Muscle of leg (tissue), 11 donors: Measurements from ENCODE around the gene NFATC2. TPM values are rescaled to one million over a fixed set of nuclear protein-coding genes. Genes with fewer than 3 reads are reported as not detected.

Source experiments
- DNase-seq: peaks from one replicate; pipeline ENCODE4 v3.0.0; 2013
- H3K27ac ChIP-seq: one replicate; pipeline ENCODE4 v1.5.1; 2013; ENCODE audit warnings: mild to moderate bottlenecking, low read length, control low read depth
- H3K27me3 ChIP-seq: one replicate; pipeline ENCODE4 v1.6.1; 2013; ENCODE audit warnings: low read length; ENCODE audit not compliant: control insufficient read depth, insufficient read depth
- H3K36me3 ChIP-seq: one replicate; pipeline ENCODE4 v1.6.1; 2013; ENCODE audit warnings: low read length; ENCODE audit not compliant: control insufficient read depth, insufficient read depth
- H3K4me1 ChIP-seq: one replicate; pipeline ENCODE4 v1.6.1; 2013; ENCODE audit warnings: low read length; ENCODE audit not compliant: control insufficient read depth, insufficient read depth
- H3K4me3 ChIP-seq: one replicate; pipeline ENCODE4 v1.5.1; 2013; ENCODE audit warnings: low read length, control low read depth
- H3K9me3 ChIP-seq: replicated peaks from 2 replicates; pipeline ENCODE4 v1.6.1; 2013; ENCODE audit warnings: low read depth, low read length; ENCODE audit not compliant: control insufficient read depth
- WGBS: methylation state at CpG from one replicate; pipeline ENCODE4 v1.1.5; 2013; ENCODE audit warnings: missing lambda C conversion rate; ENCODE audit not compliant: insufficient coverage; 5-methylcytosine and 5-hydroxymethylcytosine counted together
- polyA plus RNA-seq, 8 donors: library from polyadenylated mRNA; unstranded; fragments of 120-200 nt; gene quantifications; one replicate each; pipeline versions ENCODE4 v1.2.1 to v1.2.3, GENCODE V29; 2013; ENCODE audit warnings: inconsistent platforms in 1 of 8, low replicate concordance in 1 of 8; ENCODE audit not compliant: insufficient read length in 8 of 8, insufficient read depth in 1 of 8
- total RNA-seq: library from RNA; stranded (reverse); fragments of 120-200 nt; gene quantifications from one replicate; pipeline ENCODE4 v1.2.4, GENCODE V29; 2013

Gene NFATC2
- total and polyA plus RNA-seq, 9 donors: 3.8 to 8.3 (median 5.7) TPM

- H3K27me3 ChIP-seq: peaks cover 2% of the 10 kb centered on the region
- peaks cover 38% of the 10 kb centered on the region for H3K4me1 ChIP-seq
- H3K27ac ChIP-seq: no peak overlapping the region
- no peaks in the 10 kb centered on the region for H3K9me3 ChIP-seq
- peaks cover 4% of the 10 kb centered on the region for H3K36me3 ChIP-seq
- no peak for DNase-seq
- H3K4me3 ChIP-seq: no peak overlapping the region
- 100% methylated on average over 2 of the region's 7 CpGs for WGBS
Measured at GRCh38 chr20:51489611-51490010, 52.9 kb downstream of the NFATC2 start.

- peaks cover 4% of the 10 kb centered on the region for H3K36me3 ChIP-seq
- WGBS: 77% methylated on average over 3 of the region's 5 CpGs
- no peak for DNase-seq
Measured at GRCh38 chr20:51488331-51488730, 54.2 kb downstream of the NFATC2 start.

GRCh38 chr20:51487565-51488268, 54.8 kb downstream of the NFATC2 start:
- no peak overlapping the region for H3K4me3 ChIP-seq
- 29% methylated on average over 14 of the region's 20 CpGs for WGBS
- H3K4me1 ChIP-seq: peaks cover 31% of the 10 kb centered on the region
- H3K27me3 ChIP-seq: peaks cover 2% of the 10 kb centered on the region
- peaks cover 4% of the 10 kb centered on the region for H3K36me3 ChIP-seq
- H3K27ac ChIP-seq: peak overlapping the region; percentile 55
- no peaks in the 10 kb centered on the region for H3K9me3 ChIP-seq
- DNase-seq: peak; percentile 68

More at GRCh38 chr20:51488331-51488730, 54.2 kb downstream of the NFATC2 start:
- no peak overlapping the region for H3K4me3 ChIP-seq
- peak overlapping the region; percentile 55 for H3K27ac ChIP-seq
- H3K4me1 ChIP-seq: peaks cover 36% of the 10 kb centered on the region
- H3K27me3 ChIP-seq: peaks cover 2% of the 10 kb centered on the region
- no peaks in the 10 kb centered on the region for H3K9me3 ChIP-seq

GRCh38 chr20:51487076-51487475, 55.4 kb downstream of the NFATC2 start:
- Histone ChIP-seq H3K4me1 (peaks cover 24% of the 10 kb centered on the region), H3K27ac (peak overlapping the region; percentile 55), H3K27me3 (no peaks in the 10 kb centered on the region), H3K4me3 (no peak overlapping the region), H3K36me3 (peaks cover 4% of the 10 kb centered on the region), H3K9me3 (no peaks in the 10 kb centered on the region)
- WGBS: 68% methylated on average over 4 of the region's 7 CpGs
- peak; percentile 39 for DNase-seq

GRCh38 chr20:51486197-51487005, 56.1 kb downstream of the NFATC2 start:
- Histone ChIP-seq H3K27ac (peak overlapping the region; percentile 55), H3K4me3 (no peak overlapping the region), H3K9me3 (no peaks in the 10 kb centered on the region), H3K4me1 (peaks cover 19% of the 10 kb centered on the region), H3K27me3 (no peaks in the 10 kb centered on the region), H3K36me3 (peaks cover 4% of the 10 kb centered on the region)
- peak; percentile 65 for DNase-seq
- 80% methylated on average over 5 of the region's 12 CpGs for WGBS

- H3K4me3 ChIP-seq: no peak overlapping the region
- WGBS: 43% methylated on average over 3 of the region's 4 CpGs
- no peak overlapping the region for H3K27ac ChIP-seq
- no peaks in the 10 kb centered on the region for H3K9me3 ChIP-seq
- DNase-seq: no peak
- peaks cover 4% of the 10 kb centered on the region for H3K36me3 ChIP-seq
- no peaks in the 10 kb centered on the region for H3K27me3 ChIP-seq
- peaks cover 19% of the 10 kb centered on the region for H3K4me1 ChIP-seq
Measured at GRCh38 chr20:51484831-51485230, 57.7 kb downstream of the NFATC2 start.

GRCh38 chr20:51484141-51484815, 58.2 kb downstream of the NFATC2 start:
- no peaks in the 10 kb centered on the region for H3K27me3 ChIP-seq
- 81% methylated on average over 16 of the region's 16 CpGs for WGBS
- DNase-seq: peak; percentile 37
- H3K36me3 ChIP-seq: peaks cover 4% of the 10 kb centered on the region
- peaks cover 19% of the 10 kb centered on the region for H3K4me1 ChIP-seq
- H3K4me3 ChIP-seq: no peak overlapping the region
- H3K9me3 ChIP-seq: no peaks in the 10 kb centered on the region
- no peak overlapping the region for H3K27ac ChIP-seq

DNA sequence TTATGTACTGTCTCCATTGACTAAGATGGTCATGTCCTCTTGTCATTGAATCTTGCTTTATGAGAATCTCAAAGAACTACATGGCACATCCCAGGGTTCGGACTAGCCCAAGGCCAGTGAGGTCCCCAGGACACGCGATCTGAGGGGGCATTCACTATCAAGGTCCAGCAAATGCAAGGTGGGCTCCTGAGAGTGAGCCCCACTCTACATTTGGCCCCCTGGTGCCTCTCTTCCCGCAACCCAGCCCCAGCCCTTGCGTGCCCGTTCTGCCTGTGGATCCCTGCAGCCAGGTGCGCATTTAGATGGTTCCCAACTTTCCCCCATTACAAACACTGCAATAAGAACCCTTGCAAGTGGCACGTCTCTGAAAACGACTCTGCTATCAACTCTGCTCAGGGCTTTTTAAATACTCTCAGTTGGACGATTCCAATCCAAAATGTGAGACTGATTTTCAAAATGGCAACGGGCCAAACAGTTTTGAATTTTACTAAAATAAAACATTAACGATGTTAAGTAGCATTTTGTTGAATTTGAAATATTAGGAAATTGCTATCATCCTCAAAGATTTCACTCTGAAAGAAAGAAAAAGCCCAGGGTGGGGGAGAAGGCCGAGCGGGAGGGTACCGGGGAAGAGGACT, 59.6 kb downstream of the NFATC2 start:
- 82% methylated on average over 9 of the region's 15 CpGs for WGBS

GRCh38 chr20:51481341-51481914, 61.1 kb downstream of the NFATC2 start:
- 77% methylated on average over 11 of the region's 17 CpGs for WGBS
- Histone ChIP-seq H3K27ac (no peak overlapping the region), H3K4me1 (peaks cover 7% of the 10 kb centered on the region), H3K36me3 (peaks cover 4% of the 10 kb centered on the region), H3K9me3 (peaks cover 6% of the 10 kb centered on the region), H3K4me3 (no peak overlapping the region), H3K27me3 (no peaks in the 10 kb centered on the region)
- DNase-seq: no peak

More for the DNA sequence above, 59.6 kb downstream of the NFATC2 start:
- no peak overlapping the region for H3K27ac ChIP-seq
- no peak overlapping the region for H3K4me3 ChIP-seq
- H3K27me3 ChIP-seq: no peaks in the 10 kb centered on the region
- DNase-seq: no peak
- peaks cover 19% of the 10 kb centered on the region for H3K4me1 ChIP-seq
- H3K36me3 ChIP-seq: peaks cover 4% of the 10 kb centered on the region
- H3K9me3 ChIP-seq: no peaks in the 10 kb centered on the region
